Activated T-helper 1 cell treated with Interleukin-2 at 50 U/mL for 16 hours (primary cell): ENCODE data around the gene PDZRN3.
"Not testable (repeated sequence)": the region's sequence is repeated elsewhere in the genome, so short reads cannot be mapped to it uniquely, and the experiment has no call there.

ENCODE experiments used
- DNase-seq: peaks from one replicate; pipeline ENCODE4 v3.0.0-alpha.2; 2020; ENCODE audit warnings: low read depth

Gene PDZRN3

DNA sequence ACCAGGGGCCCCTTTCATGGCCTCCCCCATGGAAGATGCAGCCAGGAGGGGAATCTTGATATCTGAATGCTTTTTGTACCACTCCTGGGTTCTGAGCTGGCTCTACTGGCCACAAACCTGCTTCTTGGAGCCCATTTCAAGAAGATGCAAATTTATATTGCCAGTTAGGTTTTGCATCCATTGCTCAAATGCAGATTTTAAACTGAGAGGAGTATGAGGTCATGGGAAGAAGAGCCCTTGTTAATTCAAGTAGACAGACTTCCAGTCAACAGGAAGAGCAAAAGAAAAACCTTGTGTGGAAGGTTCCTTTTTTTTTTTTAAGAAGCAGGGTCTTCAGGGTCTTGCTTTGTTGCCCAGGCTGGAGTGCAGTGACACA, 133.5 kb downstream of the PDZRN3 start:
- DNase-seq = no peak

DNA sequence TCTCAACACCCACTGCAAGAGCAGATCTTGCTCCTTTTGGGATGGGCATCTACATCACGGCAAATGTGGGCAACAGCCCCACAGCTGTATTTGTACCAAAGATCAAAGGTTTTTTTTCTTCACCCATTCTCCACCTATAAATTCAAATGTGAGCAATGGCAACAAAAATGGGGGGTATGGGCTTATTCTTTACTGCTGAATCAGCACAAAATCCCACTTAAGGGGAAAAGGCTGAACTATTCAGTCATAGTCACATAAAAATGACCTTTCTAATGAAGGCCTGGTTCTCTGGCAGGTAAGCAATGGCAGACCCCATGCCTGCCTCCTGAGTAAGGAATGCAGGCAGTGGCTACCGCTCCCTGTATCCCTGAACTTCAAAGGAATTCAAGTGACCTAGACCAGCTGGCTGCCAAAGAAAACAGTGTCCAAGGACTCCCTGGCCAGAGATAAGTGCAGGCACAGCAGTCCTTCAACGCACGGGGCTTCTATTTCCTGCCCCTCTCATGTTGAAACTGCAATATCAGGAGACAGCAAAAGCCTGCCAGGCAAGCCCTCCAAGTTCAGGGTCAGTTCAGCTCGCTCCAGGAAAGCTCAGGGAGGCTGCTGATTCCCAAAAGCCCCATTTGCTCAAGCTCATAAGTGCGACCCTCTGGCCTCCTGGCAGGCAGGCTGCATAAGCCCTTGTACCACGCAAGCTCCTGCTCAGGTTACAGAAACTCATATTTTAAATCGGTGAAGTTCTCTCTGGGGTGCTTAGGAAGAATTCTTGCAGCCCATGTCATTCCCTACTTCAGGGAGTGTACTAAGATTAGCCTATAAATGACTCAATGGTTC, 134.1 kb downstream of the PDZRN3 start:
- DNase-seq = no peak

DNA sequence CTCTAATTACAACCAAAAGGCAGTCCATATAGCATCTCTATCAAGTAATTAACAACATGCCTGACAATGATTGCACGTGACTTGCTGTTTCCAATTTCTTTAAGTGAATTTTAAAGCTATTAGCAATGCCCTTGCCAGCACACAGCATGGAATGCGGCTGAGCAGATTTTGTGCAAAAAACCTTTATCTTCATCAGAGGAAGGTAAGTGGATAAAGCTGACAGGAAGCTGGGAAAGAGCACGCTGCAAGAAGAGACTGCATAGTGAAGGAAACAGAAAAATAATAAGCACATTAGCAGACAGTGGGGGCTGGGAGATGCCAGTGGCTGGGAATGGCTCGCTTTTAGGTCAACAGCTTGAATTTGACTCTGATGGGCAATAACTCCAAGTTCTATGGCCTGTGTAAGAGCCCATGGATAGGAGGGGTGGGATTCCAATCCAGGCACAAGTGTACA, 138.8 kb downstream of the PDZRN3 start:
- no peak for DNase-seq

DNA sequence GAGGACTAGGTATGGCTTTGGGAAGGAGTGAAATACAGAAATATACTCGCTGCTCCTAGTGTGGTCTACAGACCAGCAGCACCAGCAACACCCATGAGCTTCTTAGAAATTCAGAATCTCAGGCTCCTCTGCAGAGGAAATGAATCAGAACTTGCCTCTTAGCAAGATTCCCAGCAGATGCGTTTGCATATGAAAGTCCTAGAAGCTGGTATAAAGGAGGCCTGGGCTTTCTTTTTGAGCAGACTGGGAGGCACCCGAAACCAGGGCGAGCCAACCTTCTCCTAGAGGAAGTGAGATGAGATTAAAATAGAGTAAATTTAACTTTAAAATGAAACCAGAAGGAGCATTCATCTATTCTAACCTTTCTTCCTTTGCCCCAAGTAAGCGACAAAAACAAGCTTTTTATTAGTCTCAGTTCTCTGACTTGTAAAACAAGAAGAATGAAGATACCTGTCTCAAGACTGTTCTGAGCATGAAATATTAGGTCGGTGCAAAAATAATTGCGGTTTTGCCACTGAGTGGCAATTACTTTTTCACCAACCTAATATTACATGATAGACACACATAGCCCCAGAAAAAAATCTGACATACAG, 140.0 kb downstream of the PDZRN3 start:
- DNase-seq = no peak

DNA sequence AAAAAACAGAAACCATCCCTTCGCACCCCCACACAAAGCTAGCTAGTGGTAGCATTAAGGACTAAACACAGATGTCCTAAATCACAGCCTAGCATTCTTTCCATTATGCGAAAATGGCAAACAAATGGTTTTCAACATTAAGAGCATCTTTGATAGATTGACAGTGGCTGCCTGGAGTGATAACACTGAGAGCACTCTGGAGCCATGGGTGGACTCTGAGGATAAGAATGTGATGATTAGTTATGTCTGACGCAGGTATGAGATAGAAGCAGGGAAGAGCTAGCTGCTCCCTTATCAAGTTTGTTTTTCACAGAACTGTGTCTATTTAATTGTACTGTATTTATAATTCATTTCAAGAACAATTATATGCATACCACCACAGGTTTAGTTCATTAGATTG, 142.9 kb downstream of the PDZRN3 start:
- DNase-seq = no peak

DNA sequence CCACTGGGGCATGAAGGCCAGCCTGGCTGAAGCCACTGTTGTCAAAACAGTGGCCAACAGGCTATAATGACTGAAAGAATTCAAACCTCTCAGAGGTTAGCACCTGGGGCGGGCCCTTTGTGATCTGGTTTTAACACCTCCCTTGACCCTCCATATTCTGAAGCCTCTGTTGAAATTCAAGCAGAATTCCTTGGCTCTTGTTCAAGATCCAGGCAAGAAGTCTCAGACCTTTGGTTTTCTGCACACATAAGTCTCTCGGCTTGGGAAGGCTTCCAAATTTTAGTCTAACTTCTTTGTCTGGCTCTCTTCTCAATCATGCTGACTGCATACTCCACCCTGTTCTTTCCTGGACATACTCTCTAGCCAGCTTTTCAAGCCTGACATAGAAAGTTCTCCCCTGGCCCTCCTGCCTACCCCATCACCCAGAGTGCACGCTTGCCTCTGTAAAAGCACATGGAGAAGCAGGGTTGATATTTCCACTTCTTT, 144.5 kb downstream of the PDZRN3 start:
- DNase-seq = no peak

DNA sequence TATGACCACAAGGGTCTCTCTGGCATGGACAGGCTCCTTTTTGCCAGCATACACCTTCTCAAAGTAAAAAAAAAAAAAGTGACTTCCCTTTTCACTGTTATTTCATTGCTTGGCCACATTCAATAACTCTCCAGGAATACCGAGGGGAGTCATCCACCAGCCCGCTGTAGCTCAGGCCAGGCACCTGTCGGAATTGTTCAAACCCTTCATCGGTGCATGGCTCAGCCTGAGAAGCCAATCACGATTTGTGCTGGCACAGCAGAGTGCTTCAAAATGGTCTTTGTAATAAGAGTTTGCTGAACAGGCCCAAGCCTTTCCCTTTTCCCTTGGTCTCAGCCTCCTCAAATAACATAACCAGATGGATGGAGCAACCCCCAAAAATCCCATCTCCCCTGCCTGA, 145.4 kb downstream of the PDZRN3 start:
- no peak for DNase-seq

DNA sequence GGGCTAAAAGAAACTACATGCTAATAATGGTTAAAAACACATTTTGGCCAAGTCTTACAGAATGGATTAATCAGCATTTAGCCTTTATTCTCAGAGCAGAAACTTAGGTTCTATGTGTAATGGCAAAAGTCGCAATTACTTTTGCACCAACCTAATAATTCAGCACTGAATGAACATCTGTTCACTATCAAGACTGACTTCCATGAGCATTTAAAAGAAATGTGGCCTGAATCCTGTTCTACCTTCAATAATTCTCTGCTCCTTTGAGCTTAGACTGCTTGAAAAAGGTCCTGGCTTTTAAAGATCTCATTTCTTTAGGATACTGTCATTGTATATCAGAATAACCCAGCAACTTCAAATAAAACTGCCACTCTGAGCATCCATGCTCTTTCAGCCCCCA, 145.9 kb downstream of the PDZRN3 start:
- no peak for DNase-seq

DNA sequence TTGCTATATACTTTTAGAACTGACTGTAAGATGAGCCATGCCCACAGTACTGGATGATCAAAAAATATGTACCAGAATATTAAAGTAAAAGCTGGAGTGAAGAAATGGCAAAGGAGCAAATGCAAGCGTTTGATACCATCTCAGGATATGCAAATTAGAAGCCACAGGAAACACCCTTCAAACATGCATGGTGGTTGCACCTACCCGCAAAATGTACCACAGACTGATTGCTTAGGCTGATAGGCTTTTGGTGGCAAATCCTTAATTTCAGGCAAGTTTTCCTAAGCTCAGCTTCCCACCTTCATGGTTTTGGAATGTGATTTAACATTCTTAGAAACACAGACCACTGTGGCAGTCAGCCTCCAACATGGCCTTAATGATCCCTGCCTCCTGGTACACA, 149.0 kb downstream of the PDZRN3 start:
- DNase-seq = no peak

DNA sequence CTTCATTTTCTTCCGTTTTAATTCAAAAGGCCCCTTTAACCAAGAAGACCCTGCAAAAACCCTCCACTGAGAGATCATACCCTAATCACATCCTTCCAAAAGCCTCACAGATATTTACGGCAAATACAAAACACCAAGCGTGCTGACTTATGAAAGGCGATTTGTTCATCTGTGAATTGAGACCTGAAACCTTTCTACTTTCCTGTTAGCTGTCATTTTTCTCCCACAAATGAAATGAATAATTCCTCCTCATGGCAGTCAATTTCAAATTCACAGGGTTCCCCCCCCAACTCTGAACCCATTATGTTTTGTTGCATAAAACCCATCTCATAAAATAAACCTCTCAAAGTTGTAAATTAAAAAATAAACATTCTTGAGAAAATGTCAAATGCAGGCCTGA, 149.6 kb downstream of the PDZRN3 start:
- no peak for DNase-seq

DNA sequence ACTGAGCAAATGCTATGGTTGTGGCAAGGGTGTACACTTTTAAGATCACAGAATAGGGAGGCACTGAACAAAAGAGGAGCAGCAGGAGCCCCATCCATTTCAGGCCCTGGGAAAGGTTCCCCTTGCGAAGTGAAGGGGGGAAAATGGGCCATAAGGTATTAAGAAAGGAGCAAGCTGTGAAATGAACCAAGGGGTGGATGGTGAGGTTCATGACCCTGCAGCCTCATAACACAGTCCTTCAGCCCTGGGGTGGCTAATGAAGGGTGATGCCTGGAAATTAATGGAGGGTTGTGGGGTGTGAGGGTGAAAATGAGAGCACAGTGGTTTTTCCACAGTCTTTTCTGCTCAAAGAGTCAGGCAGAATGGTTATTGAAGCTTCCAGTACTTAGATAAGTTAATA, 150.1 kb downstream of the PDZRN3 start:
- no peak for DNase-seq

DNA sequence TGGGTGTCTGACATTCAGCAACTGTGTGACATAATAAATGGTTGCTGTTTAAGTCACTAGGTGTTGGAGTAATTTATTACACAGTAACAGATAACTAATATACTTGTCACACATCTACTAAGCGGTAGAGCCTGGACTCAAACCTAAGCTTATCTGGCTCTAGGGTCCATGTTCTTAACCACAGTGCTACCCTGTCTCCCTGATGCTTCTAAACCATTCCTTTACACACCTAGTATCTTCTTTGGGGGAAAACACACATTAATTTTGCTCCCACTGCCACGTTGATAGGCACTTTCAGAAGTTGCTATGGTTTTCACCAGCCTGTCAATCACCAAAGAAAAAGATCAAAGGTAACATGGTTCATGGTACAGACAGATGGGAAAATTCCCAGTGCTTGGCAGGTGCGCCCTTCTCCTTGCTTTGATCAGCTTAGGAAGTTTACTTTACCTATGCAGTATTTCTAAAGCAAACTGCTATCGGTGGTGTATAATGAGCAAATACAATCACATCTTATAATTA, 150.8 kb downstream of the PDZRN3 start:
- no peak for DNase-seq

DNA sequence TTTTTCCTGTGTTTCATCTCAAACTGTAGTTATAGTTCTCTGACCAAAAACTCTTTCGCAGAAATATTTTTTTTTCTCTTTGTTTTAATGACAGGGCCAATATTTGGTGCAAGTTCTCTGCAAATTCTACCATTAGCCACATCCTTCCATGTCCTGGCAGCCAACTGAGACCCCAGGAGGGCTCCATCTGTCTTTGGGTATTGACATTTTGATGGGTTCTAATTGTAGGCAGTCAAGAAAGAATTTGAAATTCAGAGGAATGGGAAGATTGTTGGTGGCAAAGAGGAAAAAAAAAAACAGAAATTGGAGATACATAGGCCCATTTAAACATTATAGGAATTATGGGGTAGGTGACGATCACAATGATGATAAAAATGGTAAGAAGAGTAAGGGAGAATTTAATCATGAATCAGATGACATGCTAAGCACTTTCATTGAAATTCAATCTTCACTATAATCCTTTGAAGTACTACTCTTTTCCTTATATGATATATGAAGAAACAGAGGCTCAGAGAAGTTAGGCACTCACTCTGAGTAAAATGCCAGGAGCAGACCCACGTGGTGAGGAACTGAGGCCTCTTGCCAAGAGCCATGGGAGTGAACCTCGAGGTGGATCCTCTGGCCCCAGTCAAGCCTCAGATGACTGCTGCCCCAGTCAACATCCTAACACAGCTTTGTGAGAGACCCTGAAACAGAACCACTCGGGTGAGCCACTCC, 151.4 kb downstream of the PDZRN3 start:
- no peak for DNase-seq

DNA sequence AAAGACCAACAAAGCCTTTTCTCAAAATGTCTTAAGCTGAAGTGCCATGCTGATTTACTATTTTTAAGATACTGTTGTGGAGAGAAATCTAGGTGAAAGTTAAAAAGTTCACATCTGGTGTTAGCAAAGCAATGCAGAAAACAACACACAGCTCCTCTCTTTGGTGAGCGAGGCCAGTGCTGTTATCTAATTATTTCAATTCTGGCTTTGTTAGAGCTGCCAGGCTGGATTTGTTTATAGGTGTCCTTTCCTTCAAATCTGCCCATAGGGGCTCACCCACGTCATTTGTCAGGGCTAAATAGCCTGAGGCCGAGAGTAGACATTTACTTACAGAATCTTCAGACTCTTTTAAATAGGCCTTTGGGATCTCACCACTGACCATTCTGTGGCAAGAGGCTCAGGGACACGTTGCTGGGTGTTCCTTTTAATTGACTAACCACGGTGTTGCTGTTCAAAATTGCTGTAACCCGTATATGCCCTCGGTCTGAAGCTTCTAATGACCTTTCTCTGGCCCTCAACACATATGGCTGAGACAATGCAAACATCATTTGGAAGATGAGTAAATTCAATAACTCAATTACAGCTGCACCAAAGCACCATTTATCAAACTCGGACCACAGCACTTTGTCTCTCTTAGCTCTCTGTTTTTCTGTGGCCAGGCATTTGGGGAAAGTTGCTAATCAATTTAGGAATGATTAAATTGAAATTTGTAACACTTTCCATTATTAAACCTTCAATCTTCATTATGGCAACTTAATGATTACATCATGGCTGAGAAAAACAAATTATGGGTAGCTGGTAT, 152.6 kb downstream of the PDZRN3 start:
- DNase-seq = no peak

DNA sequence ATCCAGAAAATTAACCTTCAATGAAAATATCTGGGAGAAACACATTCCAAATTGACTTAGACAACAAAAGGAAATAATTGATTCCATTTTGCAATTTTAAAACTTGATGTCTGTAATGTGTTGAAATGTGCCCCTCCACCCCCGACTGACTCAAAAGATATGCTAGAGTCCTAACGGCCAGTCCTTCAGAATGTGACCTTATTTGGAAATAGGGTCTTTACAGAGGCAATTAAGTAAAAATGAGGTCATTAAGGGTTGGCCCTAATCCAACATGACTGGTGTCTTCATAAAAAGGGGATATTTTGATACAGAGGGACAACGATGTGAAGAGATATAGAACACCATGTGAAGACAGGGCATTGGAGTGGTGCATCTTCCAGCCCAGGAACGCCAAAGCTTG, 153.9 kb downstream of the PDZRN3 start:
- DNase-seq = no peak

DNA sequence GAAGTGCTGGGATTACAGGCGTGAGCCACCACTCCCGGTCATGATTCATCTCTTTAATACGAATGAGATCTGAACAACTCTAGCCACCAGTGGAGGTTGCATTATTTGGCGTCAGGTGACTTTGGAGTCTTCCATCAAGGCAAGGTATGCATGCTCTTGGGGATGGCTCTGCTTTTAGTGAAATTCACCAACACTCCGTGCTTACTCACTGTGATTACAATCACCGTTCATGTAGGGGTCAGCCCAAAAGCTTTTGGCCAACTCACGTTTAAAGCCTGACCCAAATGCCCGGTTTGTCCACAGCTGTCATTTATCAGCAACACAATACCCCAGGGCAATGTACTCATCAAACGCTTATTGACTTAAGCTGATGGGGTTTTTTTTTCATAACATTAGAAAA, 155.4 kb downstream of the PDZRN3 start:
- no peak for DNase-seq

DNA sequence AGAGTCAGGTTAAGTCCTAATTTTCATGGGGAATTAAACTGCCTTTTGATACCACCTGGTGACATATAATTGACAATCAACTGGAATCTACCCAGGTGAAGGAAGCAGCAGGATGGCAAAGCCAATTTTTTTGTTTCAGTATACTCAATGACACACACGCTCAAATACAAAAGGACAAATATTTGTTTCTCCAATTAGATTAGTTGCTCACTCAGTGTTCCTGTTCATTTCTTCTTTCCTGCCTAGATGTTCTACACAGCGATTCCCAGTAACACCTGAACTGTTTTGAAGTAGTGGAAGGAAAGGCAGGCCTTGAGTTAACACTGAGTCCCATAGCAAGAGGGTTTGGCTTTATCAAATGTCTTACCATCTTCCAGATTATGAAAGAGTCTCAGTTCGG, 157.5 kb downstream of the PDZRN3 start:
- no peak for DNase-seq

DNA sequence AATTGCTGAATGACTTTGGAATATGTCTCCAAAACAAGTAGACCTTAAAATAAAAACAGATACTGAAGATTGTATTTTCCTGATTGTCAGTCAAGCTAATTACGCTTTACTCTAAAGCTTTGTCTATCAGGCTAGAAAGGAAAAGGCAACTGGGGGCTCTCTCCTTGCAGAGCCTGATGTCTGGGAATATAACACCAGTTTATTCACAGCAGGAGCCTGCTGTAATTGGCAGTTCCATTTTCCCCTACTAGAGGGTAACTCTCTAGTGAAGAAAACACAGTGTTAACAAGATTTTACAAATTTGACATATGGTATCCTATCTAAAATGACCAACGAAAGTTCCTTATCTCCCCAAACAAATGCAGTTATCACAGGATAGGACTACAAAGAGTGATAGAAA, 158.8 kb downstream of the PDZRN3 start:
- DNase-seq = no peak

DNA sequence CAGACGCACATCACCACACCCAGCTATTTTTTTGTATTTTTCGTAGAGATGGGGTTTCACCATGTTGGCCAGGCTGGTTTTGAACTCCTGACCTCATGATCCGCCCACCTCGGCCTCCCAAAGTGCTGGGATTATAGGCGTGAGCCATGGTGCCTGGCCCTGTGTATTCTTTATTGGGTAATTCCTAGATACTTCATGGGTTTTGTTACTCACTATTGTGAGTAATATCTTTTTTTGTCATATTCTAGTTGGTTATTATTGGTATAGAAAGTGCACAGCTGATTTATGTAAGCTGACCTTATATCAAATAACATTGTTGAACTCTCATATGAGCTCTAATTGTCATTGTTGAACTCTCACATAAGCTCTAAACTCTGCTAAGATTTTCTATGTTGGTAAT, 160.6 kb downstream of the PDZRN3 start:
- not testable (repeated sequence) for DNase-seq

DNA sequence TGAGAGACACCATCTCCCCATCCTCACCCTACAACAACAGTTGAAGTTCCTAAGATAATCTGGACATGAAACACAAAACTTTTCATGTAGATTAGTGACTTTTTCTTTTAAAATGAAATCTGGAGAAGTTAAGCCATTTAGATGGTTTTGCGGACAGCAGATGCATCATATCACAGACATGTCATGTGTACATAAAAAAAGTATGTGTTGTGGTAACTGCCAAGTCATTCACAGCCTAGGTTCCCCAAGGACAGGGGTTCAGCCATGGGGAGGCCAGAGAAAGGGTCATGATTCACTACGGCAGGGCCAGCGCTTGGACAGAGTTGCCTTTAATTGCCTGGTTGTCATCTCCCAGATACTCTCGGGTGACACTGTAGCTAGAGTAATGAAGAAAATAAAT, 163.2 kb downstream of the PDZRN3 start:
- no peak for DNase-seq

DNA sequence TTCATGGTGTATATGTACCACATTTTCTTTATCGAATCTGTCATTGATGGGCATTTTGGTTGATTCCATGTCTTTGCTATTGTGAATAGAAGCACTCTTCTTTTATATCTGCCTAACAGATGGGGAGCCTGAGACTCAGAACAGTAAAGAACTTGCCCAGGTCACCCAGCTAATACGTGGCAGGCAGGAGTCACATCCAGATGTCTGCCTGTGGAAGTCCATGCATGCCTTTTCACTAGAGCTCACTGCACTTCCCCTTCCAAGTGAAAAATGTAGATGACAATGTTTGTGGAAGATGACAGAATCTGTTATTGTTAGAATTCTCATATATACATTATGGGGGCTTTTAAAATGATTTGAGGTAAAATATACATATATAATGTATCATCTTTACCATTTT, 165.0 kb downstream of the PDZRN3 start:
- no peak for DNase-seq

DNA sequence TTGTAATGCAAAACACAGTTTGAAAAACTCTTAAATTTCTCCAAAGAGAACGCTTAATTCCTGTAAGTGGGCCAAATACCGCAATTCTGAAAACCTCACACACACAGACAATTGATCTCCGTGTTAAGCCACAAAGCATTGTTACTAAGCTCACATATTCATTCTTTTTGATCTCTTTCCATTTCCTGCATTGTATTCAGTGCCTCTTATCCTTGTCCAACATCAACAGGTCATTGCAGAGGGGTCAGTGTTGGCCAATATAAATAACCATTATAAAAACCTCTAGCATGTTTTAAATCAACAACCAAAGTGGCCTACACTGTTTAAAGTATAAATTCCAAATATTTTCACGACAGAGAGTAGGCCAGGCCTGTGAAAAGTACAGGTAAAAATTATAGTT, 171.1 kb downstream of the PDZRN3 start:
- no peak for DNase-seq
